NCI-H2227 (cell line): ENCODE data around the gene GRIFIN.

Experiments used
- DNase-seq: peaks from one replicate; lab custom pipeline; 2025; ENCODE audit not compliant: unreplicated experiment; lab: John Stamatoyannopoulos, UW

Gene GRIFIN

GRCh38 chr7:2512713-2513112 is 36.5 kb upstream of the GRIFIN start:
- DNase-seq = no peak

- no peak for DNase-seq
These were observed 36.0 kb upstream of the GRIFIN start for GRCh38 chr7:2512179-2512661.

GRCh38 chr7:2511769-2512168 is 35.6 kb upstream of the GRIFIN start:
- DNase-seq = no peak

- DNase-seq = no peak
These were observed 34.9 kb upstream of the GRIFIN start for GRCh38 chr7:2510909-2511768.

- no peak for DNase-seq
These were observed 34.1 kb upstream of the GRIFIN start for GRCh38 chr7:2510130-2510776.

GRCh38 chr7:2509298-2509906 is 33.2 kb upstream of the GRIFIN start:
- DNase-seq = no peak

- peak; percentile 53 for DNase-seq
These were observed 32.4 kb upstream of the GRIFIN start for GRCh38 chr7:2508327-2509215.

- no peak for DNase-seq
These were observed 31.7 kb upstream of the GRIFIN start for GRCh38 chr7:2507917-2508306.

GRCh38 chr7:2507208-2507916 is 31.2 kb upstream of the GRIFIN start:
- DNase-seq = no peak

- DNase-seq = no peak
These were observed 29.2 kb upstream of the GRIFIN start for GRCh38 chr7:2505401-2505800.

GRCh38 chr7:2504889-2505375 is 28.7 kb upstream of the GRIFIN start:
- no peak for DNase-seq

GRCh38 chr7:2504128-2504888 is 28.1 kb upstream of the GRIFIN start:
- DNase-seq = no peak

- DNase-seq = no peak
These were observed 27.1 kb upstream of the GRIFIN start for GRCh38 chr7:2503056-2503941.

GRCh38 chr7:2502647-2502966 is 26.4 kb upstream of the GRIFIN start:
- DNase-seq = no peak

GRCh38 chr7:2501947-2502646 is 25.9 kb upstream of the GRIFIN start:
- no peak for DNase-seq

GRCh38 chr7:2500701-2501100 is 24.5 kb upstream of the GRIFIN start:
- no peak for DNase-seq

- no peak for DNase-seq
These were observed 23.7 kb upstream of the GRIFIN start for GRCh38 chr7:2499719-2500430.
